H1 (cell line): Measurements from ENCODE around the gene TEX2. TPM values are rescaled to one million over a fixed set of nuclear protein-coding genes. Genes with fewer than 3 reads are reported as not detected.
A peak's percentile ranks its signal among the peaks of the same experiment; 100 is the strongest.

Source experiments
- ATF2 ChIP-seq: IDR thresholded peaks from 2 replicates; pipeline ENCODE4 v1.6.1; 2012; ENCODE audit warnings: low read length, inconsistent platforms
- CHD2 ChIP-seq: IDR thresholded peaks from 2 replicates; pipeline ENCODE4 v1.6.1; 2012; ENCODE audit warnings: low read length, improper control_type of control experiment
- CTCF ChIP-seq, 3 experiments: IDR thresholded peaks; 1 replicate in 2 of 3; 2 replicates in 1 of 3; pipeline versions ENCODE4 v1.5.1 to v1.6.1; 2011; ENCODE audit warnings: low read length in 3 of 3, mild to moderate bottlenecking in 3 of 3, inconsistent platforms in 2 of 3, low read depth in 1 of 3, moderate library complexity in 1 of 3; ENCODE audit not compliant: insufficient read depth in 1 of 3; ENCODE audit errors: control extremely low read depth in 1 of 3
- EP300 ChIP-seq, 2 experiments: IDR thresholded peaks; 1 replicate in 1 of 2; 2 replicates in 1 of 2; pipeline ENCODE4 v1.6.1; 2011 to 2012; ENCODE audit warnings: low read depth in 2 of 2, low read length in 2 of 2, mild to moderate bottlenecking in 2 of 2, borderline replicate concordance in 1 of 2, inconsistent platforms in 1 of 2, moderate library complexity in 1 of 2
- FOSL1 ChIP-seq: IDR thresholded peaks from 2 replicates; pipeline ENCODE4 v1.6.1; 2011; ENCODE audit warnings: mild to moderate bottlenecking, low read depth, low read length, moderate library complexity; ENCODE audit not compliant: insufficient read depth
- JUN ChIP-seq: IDR thresholded peaks from 2 replicates; pipeline ENCODE4 v1.6.1; 2011; ENCODE audit warnings: low read depth, mild to moderate bottlenecking, improper control_type of control experiment, low read length
- JUND ChIP-seq: IDR thresholded peaks from 2 replicates; pipeline ENCODE4 v1.6.1; 2011; ENCODE audit warnings: mild to moderate bottlenecking, improper control_type of control experiment, low read length
- KDM5A ChIP-seq: fragments of 200-600 bp; IDR thresholded peaks from 2 replicates; pipeline ENCODE4 v1.7.1; 2012; ENCODE audit warnings: mild to moderate bottlenecking, low read length, inconsistent platforms, mixed read lengths
- RFX5 ChIP-seq: IDR thresholded peaks from 2 replicates; pipeline ENCODE4 v1.6.1; 2011; ENCODE audit warnings: low read depth, low read length, improper control_type of control experiment, borderline replicate concordance
- SAP30 ChIP-seq: fragments of 300-600 bp; sonication (generic); IDR thresholded peaks from 2 replicates; pipeline ENCODE4 v1.7.1; 2012; ENCODE audit warnings: low read length, moderate library complexity, mild to moderate bottlenecking, inconsistent platforms; ENCODE audit not compliant: insufficient read depth, insufficient replicate concordance
- SIRT6 ChIP-seq: IDR thresholded peaks from one replicate; pipeline ENCODE4 v1.7.1; 2012; ENCODE audit warnings: low read length, inconsistent platforms
- TAF7 ChIP-seq: optimal IDR thresholded peaks from 2 replicates; pipeline ENCODE3; 2011; ENCODE audit warnings: low read depth, mild to moderate bottlenecking, inconsistent platforms, low read length, moderate library complexity, borderline replicate concordance
- TBP ChIP-seq: IDR thresholded peaks from 2 replicates; pipeline ENCODE4 v1.6.1; 2011; ENCODE audit warnings: low read depth, low read length, improper control_type of control experiment
- polyA plus RNA-seq, 7 experiments: library from polyadenylated mRNA; depleted of rRNA in 3 of 7; stranded (reverse) in 5 of 7; unstranded in 2 of 7; fragments of >200 nt in 5 of 7; fragments of 200-250 nt in 2 of 7; gene quantifications; 1 replicate in 5 of 7; 2 replicates in 1 of 7; 4 replicates in 1 of 7; pipeline versions ENCODE4 v1.2.1 to v1.2.3, GENCODE V29; 2011 to 2013; ENCODE audit warnings: missing spikeins in 2 of 7, mixed read lengths in 2 of 7
- total RNA-seq: library from RNA; stranded (reverse); fragmentation: NEBNext Ultra II Directional; extraction: Animal tissue kit (Norgen Biotek cat#: 25700); gene quantifications from 2 replicates; pipeline ENCODE4 v1.2.1, GENCODE V29; 2021

Gene TEX2
- total and polyA plus RNA-seq, 2 of the 8 experiments (the other 6 are each of a cell fraction or from before 2014, with no cell fraction given) = 6.1 to 15.6 TPM

GRCh38 chr17:64146418-64147109 is 116.5 kb downstream of the TEX2 start (continued):
- TF ChIP-seq CTCF (IDR thresholded peaks at IDR 0.05; ENCODE audit: control extremely low read depth in 1 of 3, insufficient read depth in 1 of 3, low read depth in 1 of 3, low read length in 3 of 3) (no peak), CHD2 (peak; percentile 29; the same call in 1 of the 2 replicates), RFX5 (no peak), JUND (no peak), SIRT6 (peak; percentile 8), TBP (0 out of 2 replicates have a peak, but pooled peaks have one; percentile 10), TAF7 (peak; percentile 87), SAP30 (peak; percentile 92), ATF2 (no peak), FOSL1 (no peak), EP300 (IDR thresholded peaks at IDR 0.05; ENCODE audit: borderline replicate concordance in 1 of 2, low read depth in 2 of 2, low read length in 2 of 2) (no peak), JUN (no peak), KDM5A (no peak)
